Smooth muscle cell (in vitro differentiated cells): ENCODE measurements around the gene CYP8B1. TPM values are rescaled to one million over a fixed set of nuclear protein-coding genes. Genes with fewer than 3 reads are reported as not detected.

Source experiments
- DNase-seq: peaks from one replicate; lab custom pipeline; 2025; ENCODE audit not compliant: unreplicated experiment; lab: John Stamatoyannopoulos, UW
- H2AFZ ChIP-seq: fragments of 200-600 bp; sonication (generic); 2 replicates; pipeline ENCODE4 v1.6.0; 2016; ENCODE audit warnings: antibody characterized with exemption, low read depth, mild to moderate bottlenecking
- H3F3A ChIP-seq: fragments of 200-600 bp; sonication (generic); 2 replicates; pipeline ENCODE4 v1.6.0; 2017; ENCODE audit warnings: antibody characterized with exemption, low read depth
- H3K27ac ChIP-seq: fragments of 200-600 bp; sonication (generic); 2 replicates; pipeline ENCODE4 v1.5.1; 2016; ENCODE audit warnings: low read depth, mild to moderate bottlenecking
- H3K27me3 ChIP-seq: fragments of 200-600 bp; sonication (generic); 2 replicates; pipeline ENCODE4 v1.6.1; 2016; ENCODE audit warnings: low read depth, mild to moderate bottlenecking
- H3K36me3 ChIP-seq: fragments of 200-600 bp; sonication (generic); 2 replicates; pipeline ENCODE4 v1.5.1; 2016; ENCODE audit warnings: low read depth
- H3K4me1 ChIP-seq: fragments of 200-600 bp; sonication (generic); 2 replicates; pipeline ENCODE4 v1.5.1; 2016; ENCODE audit warnings: low read depth
- H3K4me2 ChIP-seq: fragments of 200-600 bp; sonication (generic); 2 replicates; pipeline ENCODE4 v1.6.0; 2016; ENCODE audit warnings: mild to moderate bottlenecking
- H3K4me3 ChIP-seq: fragments of 200-600 bp; sonication (generic); 2 replicates; pipeline ENCODE4 v1.5.1; 2016; ENCODE audit warnings: mild to moderate bottlenecking
- H3K79me2 ChIP-seq: fragments of 200-600 bp; sonication (generic); 2 replicates; pipeline ENCODE4 v1.6.0; 2016; ENCODE audit warnings: low read depth, mild to moderate bottlenecking
- H3K9ac ChIP-seq: fragments of 200-600 bp; sonication (generic); 2 replicates; pipeline ENCODE4 v1.6.0; 2016; ENCODE audit warnings: low read depth
- H3K9me3 ChIP-seq: fragments of 200-600 bp; sonication (generic); replicated peaks from 2 replicates; pipeline ENCODE4 v1.5.1; 2016; ENCODE audit warnings: low read depth
- H4K20me1 ChIP-seq: fragments of 200-600 bp; sonication (generic); 2 replicates; pipeline ENCODE4 v1.6.0; 2016; ENCODE audit warnings: low read depth
- WGBS: methylation state at CpG from one replicate; pipeline ENCODE4 v1.1.7; 2016; ENCODE audit warnings: low lambda C conversion rate; 5-methylcytosine and 5-hydroxymethylcytosine counted together
- polyA plus RNA-seq: library from polyadenylated mRNA; unstranded; fragments of >200 nt; fragmentation: Nextera tagmentation; extraction: Ambion mirVana; gene quantifications from 2 replicates; pipeline ENCODE4 v1.2.1, GENCODE V29; 2016
- total RNA-seq: library from RNA; depleted of rRNA; stranded (reverse); fragments of >200 nt; gene quantifications from 2 replicates; pipeline ENCODE4 v1.2.3, GENCODE V29; 2014
- TF ChIP-seq, protein P1 (sequence below): fragments of 200-600 bp; sonication (generic); IDR thresholded peaks from 2 replicates; pipeline ENCODE4 v1.5.1; 2017; ENCODE audit warnings: borderline replicate concordance, mild to moderate bottlenecking, antibody characterized with exemption; ENCODE audit not compliant: insufficient read depth, poor library complexity, severe bottlenecking

The CYP8B1 gene
- total and polyA plus RNA-seq, 2 experiments from 2014 or later = not detected

DNA sequence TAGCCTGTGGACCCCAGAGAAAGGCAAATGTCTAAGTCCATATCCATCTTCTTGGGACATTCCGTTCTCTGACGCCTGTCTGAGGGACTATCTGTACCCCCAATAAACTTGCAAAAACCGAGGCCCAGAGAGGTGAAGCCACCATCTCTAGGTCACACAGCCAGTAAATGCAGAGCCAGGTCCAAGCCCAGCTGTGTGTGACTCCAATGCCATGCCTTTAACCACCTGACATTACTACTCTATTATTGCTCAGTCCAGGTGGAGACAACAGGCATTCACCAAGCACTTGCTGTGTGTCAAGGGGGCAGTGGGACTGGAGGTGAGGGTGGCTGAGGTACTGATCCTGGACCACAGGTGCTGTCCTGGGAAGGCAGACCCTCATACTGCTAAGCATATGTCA lies 25.4 kb downstream of the CYP8B1 start:
- H4K20me1 ChIP-seq = no peaks in the 10 kb centered on the region
- no peaks in the 10 kb centered on the region for H3K4me1 ChIP-seq
- TF ChIP-seq, protein P1, sequence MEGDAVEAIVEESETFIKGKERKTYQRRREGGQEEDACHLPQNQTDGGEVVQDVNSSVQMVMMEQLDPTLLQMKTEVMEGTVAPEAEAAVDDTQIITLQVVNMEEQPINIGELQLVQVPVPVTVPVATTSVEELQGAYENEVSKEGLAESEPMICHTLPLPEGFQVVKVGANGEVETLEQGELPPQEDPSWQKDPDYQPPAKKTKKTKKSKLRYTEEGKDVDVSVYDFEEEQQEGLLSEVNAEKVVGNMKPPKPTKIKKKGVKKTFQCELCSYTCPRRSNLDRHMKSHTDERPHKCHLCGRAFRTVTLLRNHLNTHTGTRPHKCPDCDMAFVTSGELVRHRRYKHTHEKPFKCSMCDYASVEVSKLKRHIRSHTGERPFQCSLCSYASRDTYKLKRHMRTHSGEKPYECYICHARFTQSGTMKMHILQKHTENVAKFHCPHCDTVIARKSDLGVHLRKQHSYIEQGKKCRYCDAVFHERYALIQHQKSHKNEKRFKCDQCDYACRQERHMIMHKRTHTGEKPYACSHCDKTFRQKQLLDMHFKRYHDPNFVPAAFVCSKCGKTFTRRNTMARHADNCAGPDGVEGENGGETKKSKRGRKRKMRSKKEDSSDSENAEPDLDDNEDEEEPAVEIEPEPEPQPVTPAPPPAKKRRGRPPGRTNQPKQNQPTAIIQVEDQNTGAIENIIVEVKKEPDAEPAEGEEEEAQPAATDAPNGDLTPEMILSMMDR = no peak
- 88% methylated on average over 3 of the region's 3 CpGs for WGBS
- H3K79me2 ChIP-seq = no peaks in the 10 kb centered on the region
- H3K27ac ChIP-seq = no peak overlapping the region
- no peaks in the 10 kb centered on the region for H3K36me3 ChIP-seq
- DNase-seq = no peak
- H3K27me3 ChIP-seq = no peaks in the 10 kb centered on the region
- H3K9me3 ChIP-seq = no peaks in the 10 kb centered on the region
- H3K4me3 ChIP-seq = no peak overlapping the region
- H3F3A ChIP-seq = no peaks in the 10 kb centered on the region
- no peak overlapping the region for H2AFZ ChIP-seq
- no peak overlapping the region for H3K4me2 ChIP-seq
- no peak overlapping the region for H3K9ac ChIP-seq

DNA sequence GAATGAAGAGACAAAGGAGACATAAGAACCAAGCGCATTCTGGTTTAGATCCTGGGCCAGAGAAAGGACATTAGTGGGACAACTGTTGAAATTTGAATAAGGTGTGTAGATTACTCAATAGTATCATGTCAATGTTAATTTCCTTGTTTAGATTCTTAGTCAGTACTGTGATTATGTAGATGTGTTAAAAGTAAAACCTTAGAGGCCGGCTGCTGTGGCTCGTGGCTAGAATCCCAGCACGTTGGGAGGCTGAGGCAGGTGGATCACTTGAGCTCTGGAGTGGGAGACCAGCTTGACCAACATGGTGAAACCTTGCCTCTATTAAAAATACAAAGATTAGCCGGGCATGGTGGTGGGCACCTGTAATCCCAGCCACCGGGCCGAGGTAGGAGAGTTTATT lies 26.7 kb downstream of the CYP8B1 start:
- 95% methylated on average over 7 of the region's 7 CpGs for WGBS
- Histone ChIP-seq H3K9me3 (no peaks in the 10 kb centered on the region), H3K27ac (no peak overlapping the region), H2AFZ (no peak overlapping the region), H3K79me2 (no peaks in the 10 kb centered on the region), H3F3A (no peaks in the 10 kb centered on the region), H3K9ac (no peak overlapping the region), H3K4me3 (no peak overlapping the region), H4K20me1 (no peaks in the 10 kb centered on the region), H3K36me3 (no peaks in the 10 kb centered on the region), H3K4me1 (no peaks in the 10 kb centered on the region), H3K27me3 (no peaks in the 10 kb centered on the region), H3K4me2 (no peak overlapping the region)
- TF ChIP-seq, protein P1 = no peak
- no peak for DNase-seq

DNA sequence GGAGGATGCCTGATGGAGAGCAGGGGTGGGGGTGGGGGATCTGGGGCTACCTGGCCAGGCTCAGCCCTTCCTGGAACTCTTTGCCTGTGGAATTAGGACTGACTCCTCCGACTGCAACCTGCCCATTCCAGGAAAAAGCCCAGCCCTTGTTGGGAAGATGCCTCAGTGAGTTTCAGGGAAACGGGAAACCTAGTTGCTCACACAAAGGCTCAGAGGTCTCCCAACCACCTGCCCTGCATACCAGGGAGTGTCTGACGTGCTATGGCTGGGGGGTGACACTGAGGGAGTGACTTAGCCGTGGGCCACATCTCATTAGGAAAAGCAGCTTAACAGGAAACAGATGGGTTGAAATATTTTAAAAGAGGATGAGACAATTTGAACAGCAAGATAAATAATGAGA lies 27.9 kb downstream of the CYP8B1 start:
- no peak overlapping the region for H3K4me3 ChIP-seq
- H3K4me2 ChIP-seq = no peak overlapping the region
- H3K79me2 ChIP-seq = no peaks in the 10 kb centered on the region
- no peak overlapping the region for H3K9ac ChIP-seq
- WGBS = 75% methylated on average over 4 of the region's 4 CpGs
- H2AFZ ChIP-seq = no peak overlapping the region
- H3K4me1 ChIP-seq = no peaks in the 10 kb centered on the region
- H4K20me1 ChIP-seq = no peaks in the 10 kb centered on the region
- TF ChIP-seq, protein P1 = no peak
- no peaks in the 10 kb centered on the region for H3K36me3 ChIP-seq
- H3K27ac ChIP-seq = no peak overlapping the region
- DNase-seq = no peak
- H3K9me3 ChIP-seq = no peaks in the 10 kb centered on the region
- H3K27me3 ChIP-seq = no peaks in the 10 kb centered on the region
- H3F3A ChIP-seq = no peaks in the 10 kb centered on the region

DNA sequence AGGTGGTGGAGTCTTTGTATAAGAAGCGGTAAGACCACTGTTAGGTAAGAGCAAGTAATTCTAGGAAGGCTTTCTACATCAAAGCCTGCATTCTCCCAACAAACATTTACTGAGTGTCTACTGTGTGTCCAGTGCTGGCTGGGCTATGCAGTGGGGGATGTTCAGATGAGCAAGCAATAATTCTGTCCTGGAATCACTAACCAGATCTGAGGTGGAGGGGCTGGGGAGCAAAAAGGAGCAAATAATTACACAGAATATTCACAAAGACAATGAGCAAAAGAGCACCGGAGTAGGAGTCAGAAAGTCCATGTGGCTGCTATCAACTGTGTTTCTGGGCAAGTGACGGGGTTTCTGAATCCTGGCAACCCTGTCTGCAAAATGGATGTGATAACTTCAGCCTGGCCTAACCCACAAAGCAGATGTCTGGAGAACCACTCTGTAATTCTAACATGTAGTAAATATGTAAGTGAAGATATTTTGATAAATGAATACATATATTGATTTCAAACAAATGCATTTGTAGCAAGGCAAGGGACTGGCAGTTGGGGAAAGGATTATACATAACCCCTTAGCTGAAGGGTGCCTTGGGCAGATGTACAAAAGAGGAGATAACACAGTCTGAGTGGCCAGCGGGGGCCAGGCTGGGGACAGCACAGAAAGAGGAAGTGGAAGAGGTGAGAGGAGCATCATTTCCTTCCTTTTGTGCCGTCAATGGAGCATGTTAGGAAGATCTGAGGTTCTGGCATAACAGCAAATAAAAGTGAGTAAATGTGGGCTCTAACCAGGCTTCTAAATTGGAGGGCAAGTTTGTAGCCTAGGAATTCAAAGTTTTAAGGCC lies 28.8 kb downstream of the CYP8B1 start:
- H3K9me3 ChIP-seq = no peaks in the 10 kb centered on the region
- H3K27ac ChIP-seq = no peak overlapping the region
- no peak overlapping the region for H3K4me3 ChIP-seq
- no peaks in the 10 kb centered on the region for H3K36me3 ChIP-seq
- H3K4me1 ChIP-seq = no peaks in the 10 kb centered on the region
- H3K79me2 ChIP-seq = no peaks in the 10 kb centered on the region
- no peaks in the 10 kb centered on the region for H3K27me3 ChIP-seq
- no peak overlapping the region for H3K4me2 ChIP-seq
- no peak overlapping the region for H2AFZ ChIP-seq
- H4K20me1 ChIP-seq = no peaks in the 10 kb centered on the region
- H3K9ac ChIP-seq = no peak overlapping the region
- TF ChIP-seq, protein P1 = no peak
- 62% methylated on average over 5 of the region's 5 CpGs for WGBS
- no peaks in the 10 kb centered on the region for H3F3A ChIP-seq
- no peak for DNase-seq
